Iris pigment epithelial cell (primary cell): ENCODE results near the gene ORM2.

Experiments
- DNase-seq: peaks from one replicate; pipeline ENCODE4 v3.0.0-alpha.2; 2011; ENCODE audit warnings: low read depth

ORM2 gene

GRCh38 chr9:114294664-114295063, 35.0 kb upstream of the ORM2 start:
- no peak for DNase-seq

DNA sequence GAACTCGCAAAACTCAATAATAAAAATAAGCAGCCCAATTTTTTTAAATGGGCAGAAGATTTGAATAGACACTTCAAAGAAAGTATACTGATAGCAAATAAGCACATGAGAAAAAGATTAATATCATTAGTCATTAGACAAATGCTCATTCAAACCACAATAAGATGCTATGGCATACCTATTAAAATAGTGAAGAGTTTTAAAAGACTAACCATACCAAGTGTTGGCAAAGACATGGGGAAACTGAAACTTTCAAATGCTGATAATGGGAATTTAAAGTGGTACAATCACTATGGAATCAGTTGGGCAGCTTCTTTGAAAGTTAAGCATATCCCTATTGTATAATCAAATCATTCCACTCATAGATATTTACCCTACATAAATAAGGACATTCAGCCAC, 33.3 kb upstream of the ORM2 start:
- DNase-seq: no peak

DNA sequence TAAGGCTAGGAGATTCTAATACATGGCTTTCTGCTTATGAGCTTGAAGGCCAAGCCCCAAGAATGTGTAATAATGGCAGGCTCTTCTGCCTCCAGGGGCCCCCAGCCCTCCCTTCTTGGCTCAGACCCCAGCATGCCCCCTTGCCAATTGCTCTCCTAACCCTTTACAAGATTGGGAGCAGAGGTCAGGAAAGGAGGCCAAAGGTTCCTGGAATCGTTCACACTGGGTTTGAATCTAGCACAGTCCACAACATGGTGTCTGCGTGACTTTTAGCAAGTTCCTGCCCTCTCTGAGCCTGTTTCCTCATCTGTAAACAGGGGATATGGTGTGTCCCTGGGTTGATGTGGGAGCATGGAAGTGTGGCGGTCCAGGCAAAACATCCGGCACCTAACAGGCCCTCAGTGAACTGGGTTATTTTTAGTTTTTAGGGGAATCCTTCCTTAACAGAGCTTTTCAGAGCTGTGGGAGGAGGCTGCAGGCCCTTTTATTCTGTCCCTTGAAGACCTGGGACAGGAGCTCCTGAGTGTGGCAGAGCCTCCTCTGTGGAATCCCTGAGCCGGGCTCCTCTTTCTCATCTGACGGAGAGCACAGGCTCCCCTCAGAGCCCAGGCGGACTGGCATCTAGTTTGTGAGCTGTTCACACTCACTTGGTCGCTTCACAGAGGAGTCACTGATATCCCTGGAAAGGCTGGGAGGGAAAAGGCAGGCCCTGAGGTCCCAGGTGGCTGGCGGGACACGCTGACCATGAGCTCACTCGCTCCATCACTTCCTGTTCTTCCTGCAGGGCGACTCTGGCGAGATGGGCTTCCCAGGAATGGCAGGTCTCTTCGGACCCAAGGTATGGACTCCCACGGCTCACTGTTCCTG, 30.1 kb upstream of the ORM2 start:
- no peak for DNase-seq

- no peak for DNase-seq
Observed at GRCh38 chr9:114300153-114300845, 29.4 kb upstream of the ORM2 start.

GRCh38 chr9:114300846-114301797, 28.5 kb upstream of the ORM2 start:
- DNase-seq: no peak

DNA sequence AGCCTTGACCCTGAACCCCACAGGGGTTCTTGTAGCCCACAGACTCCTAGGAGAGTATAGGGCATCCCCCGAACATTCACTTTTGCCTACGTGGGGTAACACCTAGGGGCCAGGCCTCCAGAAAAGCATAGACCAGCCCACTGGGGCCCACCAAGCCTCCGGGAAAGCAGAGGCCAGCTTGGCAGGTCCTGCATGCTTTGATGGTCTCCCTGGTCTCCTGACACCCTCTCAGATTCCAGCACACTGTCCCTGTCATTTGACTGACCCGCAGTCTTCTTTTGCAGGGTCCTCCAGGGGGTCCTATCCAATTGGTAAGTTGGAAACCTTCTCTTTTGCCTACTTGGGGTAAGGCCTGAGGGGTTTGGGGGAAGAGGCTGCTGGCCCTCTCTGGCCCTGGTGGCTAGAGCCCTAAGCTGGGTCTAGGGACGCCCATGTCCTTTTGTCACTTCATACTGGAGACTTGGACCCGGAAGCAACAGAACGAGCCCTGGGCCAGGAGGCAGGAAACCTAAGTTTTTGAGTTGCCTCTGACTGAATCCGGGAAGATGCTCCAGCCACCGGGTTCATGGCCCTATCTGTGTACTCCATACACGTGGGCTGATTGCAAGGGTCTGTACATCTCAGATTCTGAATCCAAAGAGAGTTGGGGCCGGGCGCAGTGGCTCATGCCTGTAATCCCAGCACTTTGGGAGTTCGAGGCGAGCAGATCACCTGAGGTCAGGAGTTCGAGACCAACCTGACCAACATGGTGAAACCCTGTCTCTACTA, 27.7 kb upstream of the ORM2 start:
- DNase-seq: no peak

GRCh38 chr9:114302727-114303126, 26.9 kb upstream of the ORM2 start:
- DNase-seq: no peak

DNA sequence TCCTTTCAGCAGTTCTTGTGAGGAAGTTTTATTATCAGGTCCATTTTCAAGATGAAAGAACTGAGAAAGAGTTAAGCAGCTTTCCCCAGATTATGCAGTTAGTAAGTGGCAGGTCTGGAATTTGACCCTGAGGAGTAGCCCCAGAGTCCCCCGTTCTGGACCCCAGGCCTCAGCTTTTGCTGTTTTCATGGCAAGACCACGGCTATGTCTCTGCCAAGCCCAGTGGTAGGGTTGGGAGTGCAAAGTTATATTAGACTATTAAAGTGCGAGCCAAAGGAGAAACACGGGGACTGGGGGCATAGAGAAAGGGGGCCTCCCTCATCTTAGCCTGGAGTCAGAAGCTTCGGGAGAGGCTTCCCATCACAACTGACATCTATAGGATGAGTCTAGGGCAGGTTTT, 26.1 kb upstream of the ORM2 start:
- no peak for DNase-seq

DNA sequence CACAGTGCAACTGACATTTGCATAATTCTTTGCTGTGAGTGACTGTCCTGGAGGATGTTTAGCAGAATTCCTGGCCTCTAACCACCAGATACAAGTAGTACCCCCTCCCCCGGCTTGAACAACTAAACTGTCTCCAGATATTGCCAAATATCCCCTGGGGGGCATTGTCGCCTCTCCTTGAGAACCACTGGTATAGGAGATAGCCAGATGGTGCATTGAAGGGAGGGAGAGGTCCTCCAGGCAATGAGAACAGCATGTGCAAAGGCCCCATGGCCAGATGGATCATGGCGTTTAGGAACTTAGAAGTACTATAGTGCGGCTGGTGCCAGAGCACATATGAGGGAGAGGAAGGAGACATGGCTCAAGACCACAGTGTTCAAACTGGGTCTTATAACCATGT, 25.7 kb upstream of the ORM2 start:
- no peak for DNase-seq

DNA sequence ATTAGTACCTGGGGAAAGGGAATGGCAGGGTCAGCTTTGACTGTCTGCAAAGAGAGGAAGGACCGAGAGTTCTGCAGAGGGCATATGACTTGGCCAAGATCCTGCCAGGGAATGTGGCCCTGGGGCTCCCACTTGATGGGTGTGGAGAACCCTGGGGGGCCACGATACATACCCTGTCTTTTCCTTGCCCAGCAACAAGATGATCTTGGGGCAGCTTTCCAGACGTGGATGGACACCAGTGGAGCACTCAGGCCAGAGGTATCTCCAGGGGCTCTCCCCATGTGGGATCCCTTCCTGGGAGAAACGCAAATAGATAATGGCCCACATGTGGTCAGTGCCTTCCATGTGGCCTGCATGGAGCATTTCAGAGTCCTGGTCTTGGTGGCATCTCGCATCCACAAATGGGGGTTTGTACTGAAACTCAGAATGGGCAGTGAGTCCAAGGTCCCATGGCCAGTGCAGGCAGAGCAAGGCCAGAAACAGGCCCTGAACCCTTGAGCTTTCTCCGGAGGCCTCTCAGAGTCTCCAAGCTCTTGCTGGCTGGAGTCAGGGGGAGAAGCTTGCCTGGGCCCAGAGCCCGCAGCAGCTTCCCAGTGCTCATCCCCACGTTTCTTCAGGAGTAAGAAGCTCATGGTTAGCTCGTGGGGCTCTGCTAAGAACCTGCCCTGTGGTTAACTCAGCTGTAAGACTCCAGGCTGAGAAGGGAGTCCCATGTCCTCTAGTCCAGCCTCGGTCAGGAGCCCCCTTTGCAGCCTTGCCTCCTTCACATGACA, 25.1 kb upstream of the ORM2 start:
- DNase-seq: no peak

DNA sequence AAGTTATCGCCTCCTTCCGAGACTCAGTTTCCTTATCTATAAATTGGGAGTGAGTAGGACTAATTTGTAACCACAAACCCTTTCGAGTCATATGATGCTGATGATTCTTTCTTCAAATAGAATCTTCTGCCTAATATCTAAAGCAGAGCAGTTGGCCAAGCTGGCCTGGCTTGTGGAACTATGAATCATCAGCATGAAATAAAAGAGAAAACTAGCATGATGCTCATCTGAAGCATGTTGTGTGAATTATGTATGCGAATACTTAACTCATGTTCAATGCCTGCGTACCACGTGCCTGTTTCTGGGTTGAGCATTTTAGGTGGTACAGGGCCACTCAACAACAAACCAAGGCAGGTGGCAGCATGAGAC, 21.8 kb upstream of the ORM2 start:
- DNase-seq: peak; percentile 52

DNA sequence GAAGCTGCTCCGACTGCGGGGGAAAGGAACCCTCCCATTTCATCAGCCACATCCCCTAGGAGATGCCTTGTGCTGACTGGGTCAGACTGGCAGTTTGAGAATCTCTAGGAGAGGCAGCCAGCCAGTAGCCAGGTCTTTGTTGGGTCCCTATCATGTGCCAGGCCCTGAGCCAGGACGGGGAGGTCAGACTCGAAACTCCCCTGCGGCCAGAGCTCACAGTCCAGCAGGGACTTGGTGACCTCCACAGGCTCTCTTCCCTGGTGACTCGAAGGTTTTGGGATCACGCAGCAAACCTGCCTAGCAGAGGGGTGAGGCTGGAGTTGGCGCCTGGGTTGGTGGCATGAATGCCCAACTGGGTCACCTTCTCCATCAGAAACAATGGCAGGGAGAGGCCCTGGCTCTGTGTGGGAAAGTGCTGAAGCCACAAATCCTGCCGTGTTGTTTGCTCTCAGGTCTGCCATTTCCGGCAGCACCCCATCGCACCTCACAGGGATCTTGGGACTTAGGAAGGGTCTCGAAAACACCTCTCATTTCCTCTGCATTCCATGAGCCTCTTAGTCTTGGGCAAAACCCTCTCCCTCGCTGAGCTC, 21.2 kb upstream of the ORM2 start:
- DNase-seq: no peak

- DNase-seq: no peak
Observed at GRCh38 chr9:114309096-114309495, 20.6 kb upstream of the ORM2 start.

- no peak for DNase-seq
Observed at GRCh38 chr9:114310471-114311450, 18.9 kb upstream of the ORM2 start.

DNA sequence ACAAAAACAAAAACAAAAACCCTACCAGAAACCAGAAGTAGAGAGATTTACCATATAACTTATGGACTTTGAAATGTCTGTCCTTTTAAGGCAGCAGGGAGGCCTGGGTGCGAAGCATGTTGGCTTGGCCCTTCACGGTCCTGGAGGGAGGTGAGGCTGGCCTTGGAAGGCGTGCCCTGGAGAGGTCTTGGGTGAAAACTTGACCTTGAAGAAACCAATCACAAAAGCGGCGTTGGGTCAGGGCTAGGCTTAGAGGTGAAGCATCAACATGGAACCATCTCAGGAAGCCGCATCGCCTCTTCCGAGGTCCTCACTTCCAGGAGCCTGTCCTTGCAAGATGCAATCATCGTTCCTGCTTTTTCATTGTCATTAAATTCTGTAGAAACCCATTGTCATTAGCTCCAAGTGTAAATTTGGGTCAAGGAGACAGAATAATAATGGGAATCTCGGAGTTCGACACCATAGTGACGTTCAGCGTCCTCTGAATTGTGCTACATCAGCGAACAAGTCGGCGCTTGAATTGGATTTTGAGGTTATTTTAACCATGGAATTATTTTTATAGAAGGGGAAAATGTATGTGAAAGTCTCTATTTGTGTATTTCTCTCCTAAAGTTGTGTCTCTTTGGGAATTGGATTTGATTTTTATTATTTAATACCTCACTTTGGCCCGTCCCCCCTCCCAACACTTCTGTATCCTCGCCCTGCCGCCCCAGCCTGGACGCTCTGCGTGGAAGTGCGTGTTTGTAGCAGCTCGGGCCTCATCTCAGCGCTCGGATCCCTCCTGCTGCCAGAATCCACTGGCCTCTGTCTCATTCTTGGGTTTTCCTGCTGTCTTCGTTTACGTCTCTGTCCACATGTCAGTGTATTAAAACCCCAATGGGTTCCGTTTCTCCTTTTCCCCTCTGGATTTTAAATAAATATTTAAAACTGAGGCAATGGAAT, 17.8 kb upstream of the ORM2 start:
- DNase-seq: no peak

DNA sequence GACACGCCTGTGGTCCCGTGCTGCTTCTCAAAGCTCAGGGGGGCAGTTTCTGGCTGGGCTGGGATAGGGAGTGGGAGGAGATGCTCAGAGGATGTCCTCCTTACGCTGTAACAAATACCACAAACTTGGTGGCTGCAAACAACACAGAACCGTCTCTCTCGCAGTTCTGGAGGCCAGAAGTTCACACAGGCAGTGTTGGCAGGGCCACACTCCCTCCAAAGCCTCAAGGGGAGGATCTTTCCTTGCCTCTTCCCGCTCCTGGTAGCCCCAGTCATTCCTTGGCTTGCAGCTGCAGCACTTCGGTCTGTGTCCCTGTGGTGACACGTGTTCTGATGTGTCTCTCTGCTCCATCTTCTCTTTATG, 17.2 kb upstream of the ORM2 start:
- DNase-seq: no peak

- peak; percentile 8 for DNase-seq
Observed at GRCh38 chr9:114313186-114313585, 16.5 kb upstream of the ORM2 start.

DNA sequence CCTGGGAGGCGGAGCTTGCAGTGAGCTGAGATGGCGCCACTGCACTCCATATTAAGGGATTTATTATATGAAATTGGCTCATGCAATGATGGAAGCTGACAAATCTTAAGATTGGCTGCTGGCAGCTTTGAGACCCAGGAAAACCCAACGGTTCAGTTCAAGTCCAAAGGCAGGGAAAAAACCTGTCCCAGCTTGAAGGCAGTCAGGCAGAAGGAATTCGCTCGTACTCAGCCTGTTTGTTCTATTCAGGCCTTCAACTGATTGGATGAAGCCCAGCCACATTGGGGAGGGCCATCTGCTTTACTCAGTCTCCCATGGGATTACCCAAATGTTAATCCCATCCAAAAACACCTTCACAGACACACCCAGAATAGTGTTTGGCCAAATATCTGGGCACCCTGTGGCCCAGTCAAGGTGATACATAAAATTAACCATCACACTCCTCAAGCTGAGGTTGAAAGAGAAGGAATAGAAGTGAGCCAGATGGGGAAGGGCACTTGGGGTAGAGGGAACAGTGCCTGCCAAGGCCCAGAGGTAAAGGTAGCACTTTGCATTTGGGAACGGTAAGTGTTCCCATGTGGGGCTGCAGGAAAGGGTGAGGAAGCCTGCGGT, 15.3 kb upstream of the ORM2 start:
- no peak for DNase-seq
